ENCODE measurements around the gene AATF.

The AATF gene

GRCh38 chr17:36948717-36949460 lies at the start of gene AATF:
AATF (plus strand) TSS chr17:36948954; CDS start chr17:36949126, 172 bp downstream.
- peak within 1 kb of the TSS; percentile 89 for H3K9ac ChIP-seq (ENCODE audit: insufficient read length, low read depth)
- peak; percentile 86 for DNase-seq (ENCODE audit: low read depth, low spot score)
- peaks cover 3% of the 10 kb centered on the region for H3K4me1 ChIP-seq (ENCODE audit: insufficient read depth, insufficient read length)
- H3K9me3 ChIP-seq (ENCODE audit: insufficient read depth, low read length): no peaks in the 10 kb centered on the region
- no peak for TF ChIP-seq SUZ12 (IDR thresholded peaks at IDR 0.05; ENCODE audit: extremely low read depth, insufficient read depth, insufficient read length)
- no peak for TF ChIP-seq YY1 (IDR thresholded peaks at IDR 0.05; ENCODE audit: insufficient read depth, insufficient read length)
- TF ChIP-seq ZNF274 (IDR thresholded peaks at IDR 0.05; ENCODE audit: low read depth, low read length): no peak
- peak within 1 kb of the TSS; percentile 84 for H3K4me3 ChIP-seq (ENCODE audit: insufficient read length, low read depth)
- peaks cover 39% of the 10 kb centered on the region for H3K36me3 ChIP-seq (ENCODE audit: insufficient read depth, insufficient read length, low read length)
- H3K27me3 ChIP-seq (ENCODE audit: insufficient read depth, insufficient read length): peaks cover 59% of the 10 kb centered on the region

- no peak for DNase-seq (ENCODE audit: low read depth, low spot score)
- Histone ChIP-seq H3K27me3 (ENCODE audit: insufficient read depth, insufficient read length) (no peaks in the 10 kb centered on the region), H3K36me3 (ENCODE audit: insufficient read depth, insufficient read length, low read length) (no peaks in the 10 kb centered on the region), H3K9ac (ENCODE audit: insufficient read length, low read depth) (peak overlapping the region; percentile 45), H3K4me3 (ENCODE audit: insufficient read length, low read depth) (no peak overlapping the region), H3K4me1 (ENCODE audit: insufficient read depth, insufficient read length) (peaks cover 14% of the 10 kb centered on the region), H3K9me3 (ENCODE audit: insufficient read depth, low read length) (no peaks in the 10 kb centered on the region)
- TF ChIP-seq ZNF274 (IDR thresholded peaks at IDR 0.05; ENCODE audit: low read depth, low read length) (no peak), YY1 (IDR thresholded peaks at IDR 0.05; ENCODE audit: insufficient read depth, insufficient read length) (no peak), SUZ12 (IDR thresholded peaks at IDR 0.05; ENCODE audit: extremely low read depth, insufficient read depth, insufficient read length) (no peak)
Measured at GRCh38 chr17:36899250-36900159, 49.2 kb upstream of the AATF start.

- Histone ChIP-seq H3K36me3 (ENCODE audit: insufficient read depth, insufficient read length, low read length) (no peaks in the 10 kb centered on the region), H3K9me3 (ENCODE audit: insufficient read depth, low read length) (no peaks in the 10 kb centered on the region), H3K9ac (ENCODE audit: insufficient read length, low read depth) (peak overlapping the region; percentile 36), H3K27me3 (ENCODE audit: insufficient read depth, insufficient read length) (no peaks in the 10 kb centered on the region), H3K4me1 (ENCODE audit: insufficient read depth, insufficient read length) (peaks cover 14% of the 10 kb centered on the region), H3K4me3 (ENCODE audit: insufficient read length, low read depth) (no peak overlapping the region)
- TF ChIP-seq YY1 (IDR thresholded peaks at IDR 0.05; ENCODE audit: insufficient read depth, insufficient read length) (no peak), SUZ12 (IDR thresholded peaks at IDR 0.05; ENCODE audit: extremely low read depth, insufficient read depth, insufficient read length) (no peak), ZNF274 (IDR thresholded peaks at IDR 0.05; ENCODE audit: low read depth, low read length) (no peak)
- no peak for DNase-seq (ENCODE audit: low read depth, low spot score)
Measured at GRCh38 chr17:36900160-36900512, 48.6 kb upstream of the AATF start.

GRCh38 chr17:36901506-36901905 lies 47.2 kb upstream of the AATF start:
- TF ChIP-seq SUZ12 (IDR thresholded peaks at IDR 0.05; ENCODE audit: extremely low read depth, insufficient read depth, insufficient read length) (no peak), ZNF274 (IDR thresholded peaks at IDR 0.05; ENCODE audit: low read depth, low read length) (no peak), YY1 (IDR thresholded peaks at IDR 0.05; ENCODE audit: insufficient read depth, insufficient read length) (no peak)
- H3K4me1 ChIP-seq (ENCODE audit: insufficient read depth, insufficient read length): peaks cover 14% of the 10 kb centered on the region
- no peak overlapping the region for H3K9ac ChIP-seq (ENCODE audit: insufficient read length, low read depth)
- no peak overlapping the region for H3K4me3 ChIP-seq (ENCODE audit: insufficient read length, low read depth)
- H3K36me3 ChIP-seq (ENCODE audit: insufficient read depth, insufficient read length, low read length): no peaks in the 10 kb centered on the region
- no peaks in the 10 kb centered on the region for H3K9me3 ChIP-seq (ENCODE audit: insufficient read depth, low read length)
- DNase-seq (ENCODE audit: low read depth, low spot score): no peak
- H3K27me3 ChIP-seq (ENCODE audit: insufficient read depth, insufficient read length): no peaks in the 10 kb centered on the region

GRCh38 chr17:36907407-36907806 lies 41.3 kb upstream of the AATF start:
- Histone ChIP-seq H3K9me3 (ENCODE audit: insufficient read depth, low read length) (no peaks in the 10 kb centered on the region), H3K36me3 (ENCODE audit: insufficient read depth, insufficient read length, low read length) (no peaks in the 10 kb centered on the region), H3K9ac (ENCODE audit: insufficient read length, low read depth) (no peak overlapping the region), H3K4me3 (ENCODE audit: insufficient read length, low read depth) (no peak overlapping the region), H3K27me3 (ENCODE audit: insufficient read depth, insufficient read length) (peaks cover 31% of the 10 kb centered on the region), H3K4me1 (ENCODE audit: insufficient read depth, insufficient read length) (no peaks in the 10 kb centered on the region)
- DNase-seq (ENCODE audit: low read depth, low spot score): no peak
- TF ChIP-seq YY1 (IDR thresholded peaks at IDR 0.05; ENCODE audit: insufficient read depth, insufficient read length) (no peak), ZNF274 (IDR thresholded peaks at IDR 0.05; ENCODE audit: low read depth, low read length) (no peak), SUZ12 (IDR thresholded peaks at IDR 0.05; ENCODE audit: extremely low read depth, insufficient read depth, insufficient read length) (no peak)

- Histone ChIP-seq H3K4me1 (ENCODE audit: insufficient read depth, insufficient read length) (peaks cover 3% of the 10 kb centered on the region), H3K9me3 (ENCODE audit: insufficient read depth, low read length) (no peaks in the 10 kb centered on the region), H3K4me3 (ENCODE audit: insufficient read length, low read depth) (no peak overlapping the region), H3K27me3 (ENCODE audit: insufficient read depth, insufficient read length) (peaks cover 41% of the 10 kb centered on the region), H3K9ac (ENCODE audit: insufficient read length, low read depth) (no peak overlapping the region), H3K36me3 (ENCODE audit: insufficient read depth, insufficient read length, low read length) (no peaks in the 10 kb centered on the region)
- no peak for DNase-seq (ENCODE audit: low read depth, low spot score)
- no peak for TF ChIP-seq ZNF274 (IDR thresholded peaks at IDR 0.05; ENCODE audit: low read depth, low read length)
- TF ChIP-seq YY1 (IDR thresholded peaks at IDR 0.05; ENCODE audit: insufficient read depth, insufficient read length): no peak
- no peak for TF ChIP-seq SUZ12 (IDR thresholded peaks at IDR 0.05; ENCODE audit: extremely low read depth, insufficient read depth, insufficient read length)
Measured at GRCh38 chr17:36910513-36910912, 38.2 kb upstream of the AATF start.

- no peaks in the 10 kb centered on the region for H3K9me3 ChIP-seq (ENCODE audit: insufficient read depth, low read length)
- TF ChIP-seq SUZ12 (IDR thresholded peaks at IDR 0.05; ENCODE audit: extremely low read depth, insufficient read depth, insufficient read length) (no peak), YY1 (IDR thresholded peaks at IDR 0.05; ENCODE audit: insufficient read depth, insufficient read length) (no peak), ZNF274 (IDR thresholded peaks at IDR 0.05; ENCODE audit: low read depth, low read length) (no peak)
- no peaks in the 10 kb centered on the region for H3K36me3 ChIP-seq (ENCODE audit: insufficient read depth, insufficient read length, low read length)
- H3K4me3 ChIP-seq (ENCODE audit: insufficient read length, low read depth): no peak overlapping the region
- peaks cover 41% of the 10 kb centered on the region for H3K27me3 ChIP-seq (ENCODE audit: insufficient read depth, insufficient read length)
- no peak for DNase-seq (ENCODE audit: low read depth, low spot score)
- H3K4me1 ChIP-seq (ENCODE audit: insufficient read depth, insufficient read length): peaks cover 3% of the 10 kb centered on the region
- H3K9ac ChIP-seq (ENCODE audit: insufficient read length, low read depth): no peak overlapping the region
Measured at GRCh38 chr17:36911001-36911400, 37.8 kb upstream of the AATF start.
